Measurements from ENCODE around the gene FFAR2. TPM values are rescaled to one million over a fixed set of nuclear protein-coding genes. Genes with fewer than 3 reads are reported as not detected.
"Not testable (repeated sequence)": the region's sequence is repeated elsewhere in the genome, so short reads cannot be mapped to it uniquely, and the experiment has no call there.

The FFAR2 gene
- polyA plus RNA-seq (ENCODE audit: insufficient read length): 0.65 TPM

DNA sequence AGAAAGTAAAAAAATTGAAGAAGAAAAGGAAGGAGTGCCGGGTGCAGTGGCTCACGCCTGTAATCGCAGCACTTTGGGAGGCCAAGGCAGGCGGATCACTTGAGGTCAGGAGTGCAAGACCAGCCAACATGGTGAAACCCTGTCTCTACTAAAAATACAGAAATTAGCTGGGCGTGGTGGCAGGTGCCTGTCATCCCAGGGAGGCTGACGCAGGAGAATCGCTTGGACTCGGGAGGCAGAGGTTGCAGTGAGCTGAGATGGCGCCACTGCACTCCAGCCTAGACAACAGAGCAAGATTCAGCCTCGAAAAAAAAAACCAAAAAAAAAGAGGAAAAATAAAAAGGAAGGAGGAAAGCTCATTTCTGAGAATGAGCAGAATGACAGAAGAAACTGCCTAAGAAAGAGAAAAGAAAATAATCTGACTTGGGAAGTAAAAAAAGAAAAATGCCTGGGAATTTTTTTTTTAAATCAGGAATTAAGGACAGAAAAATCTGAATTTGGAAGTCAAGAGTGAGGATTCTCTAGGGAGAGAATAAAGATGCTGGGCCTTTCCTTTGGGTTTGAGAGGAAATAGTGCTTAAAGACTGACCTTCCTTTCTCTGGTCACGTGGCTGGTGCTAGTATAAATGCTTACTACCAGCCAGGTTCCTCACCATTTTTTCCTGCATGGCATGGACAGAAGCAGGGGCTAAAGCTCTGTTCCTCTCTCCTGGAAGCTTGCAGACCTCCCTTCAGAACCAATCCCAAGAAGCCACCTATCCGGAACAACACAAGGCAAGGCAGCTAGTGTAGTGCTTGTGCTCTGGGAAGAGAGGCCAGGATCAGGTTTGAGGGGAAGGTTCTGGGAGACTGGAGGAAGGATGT, at the start of gene FFAR2:
Gene FFAR2, plus strand, starts transcription at position 652 of the 864 bp plus-strand sequence. CDS start 1,458 bp downstream, outside the sequence.
- DNase-seq: no peak

DNA sequence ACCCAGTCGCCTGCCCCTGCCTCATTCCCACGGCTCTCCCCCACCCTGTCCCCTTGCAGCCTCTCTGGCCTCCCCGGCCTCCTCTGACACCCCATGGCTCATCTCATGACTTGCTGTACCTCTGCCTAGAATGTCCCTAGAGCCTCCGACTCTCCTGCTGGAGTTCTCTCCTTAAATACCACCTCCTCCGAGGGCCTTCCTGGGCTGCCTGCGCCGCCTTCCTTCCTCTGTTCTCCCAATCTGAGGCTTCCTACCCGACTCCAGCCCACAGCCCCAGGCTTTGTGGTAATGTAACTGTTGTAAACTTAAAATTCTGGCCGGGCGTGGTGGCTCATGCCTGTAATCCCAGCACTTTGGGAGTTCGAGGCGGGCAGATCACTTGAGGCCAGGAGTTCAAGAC, 49.5 kb upstream of the FFAR2 start:
- DNase-seq: no peak

DNA sequence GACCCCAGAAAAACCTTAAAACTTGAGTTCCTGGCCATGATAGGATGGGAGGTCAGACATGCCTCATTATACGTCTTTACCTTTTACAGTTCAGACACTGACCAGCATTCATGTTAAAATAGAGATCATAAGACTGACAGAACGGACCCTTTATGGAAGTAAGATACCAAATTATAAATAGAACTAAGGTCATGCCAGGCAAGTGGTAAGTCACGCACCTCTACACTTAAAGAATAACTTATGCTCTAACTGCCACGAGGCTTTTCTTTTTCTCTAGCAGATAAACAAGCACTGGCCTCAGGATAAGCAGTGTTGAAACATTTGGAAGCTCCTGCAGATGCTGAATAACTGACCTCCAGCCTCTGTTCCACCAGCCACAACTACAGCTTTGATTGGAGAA, 48.8 kb upstream of the FFAR2 start:
- DNase-seq: no peak

DNA sequence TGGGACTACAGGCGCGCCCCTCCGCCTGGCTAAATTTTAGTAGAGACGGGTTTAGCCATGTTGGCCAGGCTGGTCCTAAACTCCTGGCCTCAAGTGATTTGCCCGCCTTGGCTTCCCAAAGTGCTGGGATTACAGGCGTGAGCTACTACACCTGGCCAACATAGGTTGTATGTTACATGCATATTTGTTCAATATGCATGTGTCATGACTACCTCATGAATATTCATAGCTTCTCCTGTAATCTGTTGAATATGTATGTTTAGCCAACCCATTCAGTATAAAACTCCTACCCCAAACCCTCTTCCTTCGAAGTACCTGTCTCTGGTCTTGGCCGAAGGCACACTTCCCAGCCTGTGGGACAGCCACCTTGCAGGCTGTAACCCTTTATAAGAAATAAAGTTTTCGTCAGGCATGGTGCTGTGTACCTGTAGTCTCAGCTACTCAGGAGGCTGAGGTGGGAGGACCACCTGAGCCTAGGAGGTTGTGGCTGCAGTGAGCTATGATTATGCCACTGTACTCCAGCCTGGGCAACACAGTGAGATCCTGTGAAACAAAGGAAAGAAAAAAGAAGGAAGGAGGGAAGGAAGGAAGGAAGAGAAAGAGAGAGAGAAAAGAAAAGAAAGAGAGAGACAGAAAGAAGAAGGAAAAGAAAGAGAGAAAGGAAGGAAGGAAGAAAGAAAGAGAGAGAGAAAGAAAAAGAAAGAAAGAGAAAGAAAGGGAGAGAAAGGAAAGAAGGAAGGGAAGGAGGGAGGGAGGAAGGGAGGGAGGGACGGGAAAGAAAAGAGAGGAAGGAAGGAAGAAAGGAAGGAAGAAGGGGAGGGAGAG, 47.9 kb upstream of the FFAR2 start:
- no peak for DNase-seq

DNA sequence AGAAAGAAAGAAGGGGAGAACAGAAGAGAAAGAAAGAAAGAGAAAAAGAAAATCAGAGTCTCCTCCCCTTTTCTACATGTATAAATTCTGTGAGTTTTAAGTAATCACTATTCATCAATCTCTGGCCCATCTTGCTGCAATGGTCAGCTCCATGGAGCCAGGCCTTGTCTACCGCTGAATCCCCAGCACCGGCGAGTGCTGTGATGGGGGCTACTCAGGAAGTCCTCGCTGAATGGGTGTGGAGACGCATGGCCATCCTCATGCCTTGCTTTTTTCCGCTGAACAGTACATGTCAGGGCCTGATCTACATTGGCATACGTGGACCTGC, 47.3 kb upstream of the FFAR2 start:
- DNase-seq: no peak

DNA sequence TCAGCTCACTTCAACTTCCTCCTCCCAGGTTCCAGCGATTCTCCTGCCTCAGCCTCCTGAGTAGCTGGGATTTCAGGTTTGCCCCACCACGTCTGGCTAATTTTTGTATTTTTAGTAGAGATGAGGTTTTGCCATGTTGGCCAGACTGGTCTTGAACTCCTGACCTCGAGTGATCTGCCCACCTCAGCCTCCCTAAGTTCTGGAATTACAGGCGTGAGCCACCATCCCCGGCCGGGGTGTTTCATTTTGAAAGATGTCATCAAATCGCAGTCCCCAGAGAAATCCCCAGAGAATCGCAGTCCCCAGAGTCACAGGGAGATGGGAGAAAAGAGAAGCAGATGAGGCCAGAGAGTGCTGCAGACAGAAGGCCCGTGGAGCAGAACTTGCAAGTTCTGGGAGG, 46.6 kb upstream of the FFAR2 start:
- not testable (repeated sequence) for DNase-seq

DNA sequence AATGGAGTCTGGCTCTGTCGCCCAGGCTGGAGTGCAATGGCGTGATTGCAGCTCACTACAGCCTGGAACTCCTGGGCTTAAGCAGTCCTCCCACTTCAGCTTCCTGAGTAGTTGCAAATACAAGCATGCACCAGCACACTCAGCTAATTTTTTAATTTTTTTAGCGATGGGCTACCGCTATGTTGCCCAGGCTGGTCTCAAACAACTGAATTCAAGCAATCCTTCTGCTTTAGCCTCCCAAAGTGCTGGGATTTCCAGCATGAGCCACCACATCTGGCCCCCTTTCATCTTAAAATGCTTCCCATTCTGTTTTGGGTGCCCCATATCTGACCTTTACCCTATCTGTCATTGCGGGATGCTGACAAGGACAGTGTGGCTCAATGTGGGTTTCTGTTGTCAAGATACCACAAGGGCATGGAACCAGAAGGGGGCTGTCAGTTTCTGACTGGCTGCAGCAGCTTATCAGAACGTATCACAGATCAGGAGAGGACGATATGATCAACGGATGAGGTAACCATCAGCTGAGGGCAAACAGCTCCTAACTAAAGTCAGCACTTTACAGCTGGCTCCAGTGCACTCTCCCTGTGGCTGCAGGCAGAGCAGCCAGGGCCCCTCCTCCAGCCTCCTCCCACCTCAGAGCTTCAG, 44.8 kb upstream of the FFAR2 start:
- no peak for DNase-seq

DNA sequence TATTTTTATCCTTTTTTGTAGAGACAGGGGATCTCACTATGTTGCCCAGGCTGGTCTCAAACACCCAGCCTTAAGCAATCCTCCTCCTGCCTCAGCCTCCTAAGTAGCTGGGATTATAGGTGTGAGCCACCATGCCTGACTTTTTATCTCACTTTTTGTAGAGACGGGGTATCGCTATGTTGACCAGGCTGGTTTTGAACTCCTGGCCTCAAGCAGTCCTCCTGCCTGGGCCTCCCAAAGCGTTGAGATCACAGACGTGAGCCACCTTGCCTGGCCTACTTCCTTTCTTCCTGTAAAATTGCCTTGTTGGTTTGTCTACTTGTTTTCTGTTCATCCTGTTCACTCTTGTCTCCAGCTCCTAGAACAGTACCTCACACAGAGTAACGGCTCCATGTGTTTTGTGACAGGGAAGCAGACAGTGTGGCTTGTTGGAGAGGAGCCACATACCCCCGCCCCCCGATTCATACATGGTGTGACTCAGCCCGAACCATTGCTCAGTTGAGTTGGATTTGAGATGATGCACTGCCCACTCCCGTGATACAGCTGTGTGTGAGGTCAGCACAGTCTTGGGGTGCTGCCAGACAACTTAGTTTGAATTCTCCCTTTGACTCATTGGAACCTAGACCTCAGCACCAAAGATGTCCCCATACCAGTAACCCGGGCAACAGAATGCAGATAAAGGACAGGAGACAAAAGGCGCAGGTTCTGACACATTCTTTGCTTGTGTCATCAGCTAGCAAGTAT, 43.0 kb upstream of the FFAR2 start:
- DNase-seq: peak; percentile 23

DNA sequence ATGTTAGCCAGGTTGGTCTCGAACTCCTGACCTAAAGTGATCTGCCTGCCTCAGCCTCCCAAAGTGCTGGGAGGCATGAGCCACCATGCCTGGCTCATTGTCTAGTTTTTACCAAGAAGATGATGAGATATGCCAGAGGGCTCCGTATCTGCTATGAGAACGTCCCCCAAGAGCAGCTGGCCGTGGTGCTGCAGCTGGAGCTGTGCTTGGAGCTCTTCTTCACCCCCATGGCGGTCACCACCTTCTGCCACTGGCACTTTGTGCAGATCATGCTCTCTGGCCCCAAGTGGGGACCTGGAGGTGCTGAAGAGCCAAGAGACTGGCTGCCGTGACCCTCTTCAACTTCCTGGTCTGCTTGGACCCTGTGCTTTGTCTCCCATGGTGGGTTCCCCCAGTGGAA, 40.4 kb upstream of the FFAR2 start:
- no peak for DNase-seq

DNA sequence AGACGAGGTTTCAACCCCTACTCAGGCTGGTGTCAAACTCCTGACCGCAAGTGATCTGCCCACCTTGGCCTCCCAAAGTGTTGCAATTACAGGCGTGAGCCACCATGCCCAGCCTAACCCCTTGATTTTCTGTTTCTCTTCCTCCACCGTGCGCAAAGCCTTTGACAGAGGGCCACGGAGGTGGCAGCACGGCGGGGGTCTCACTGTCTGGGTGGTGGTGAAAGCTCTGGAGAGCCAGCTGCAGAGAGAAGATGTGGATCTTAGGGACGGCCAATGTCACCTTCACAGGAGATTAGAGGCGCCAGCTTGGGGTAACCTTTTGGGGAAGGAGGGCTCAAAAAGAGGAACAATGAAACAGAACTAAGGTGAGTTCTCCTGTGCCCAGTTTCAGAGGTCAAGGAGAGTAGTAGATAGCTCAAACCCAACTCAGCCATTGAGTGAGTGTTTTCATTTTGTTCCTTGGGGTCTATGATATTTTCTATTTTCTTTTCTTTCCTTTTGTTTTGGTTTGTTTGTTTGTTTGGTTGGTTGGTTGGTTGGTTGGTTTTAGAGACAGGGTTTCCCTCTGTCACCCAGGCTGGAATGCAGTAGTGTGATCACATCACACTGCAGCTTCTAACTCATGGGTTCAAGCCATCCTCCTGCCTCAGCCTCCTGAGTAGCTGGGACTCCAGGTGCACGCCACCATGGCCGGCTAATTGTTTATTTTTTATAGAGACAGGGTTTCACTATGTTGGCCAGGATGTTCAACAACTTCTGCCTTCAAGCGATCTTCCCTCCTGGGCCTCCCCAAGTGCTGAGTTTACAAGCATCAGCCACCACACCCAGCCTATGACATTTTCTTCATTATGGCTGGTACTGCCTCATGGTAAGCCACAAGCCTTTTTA, 39.5 kb upstream of the FFAR2 start:
- no peak for DNase-seq

DNA sequence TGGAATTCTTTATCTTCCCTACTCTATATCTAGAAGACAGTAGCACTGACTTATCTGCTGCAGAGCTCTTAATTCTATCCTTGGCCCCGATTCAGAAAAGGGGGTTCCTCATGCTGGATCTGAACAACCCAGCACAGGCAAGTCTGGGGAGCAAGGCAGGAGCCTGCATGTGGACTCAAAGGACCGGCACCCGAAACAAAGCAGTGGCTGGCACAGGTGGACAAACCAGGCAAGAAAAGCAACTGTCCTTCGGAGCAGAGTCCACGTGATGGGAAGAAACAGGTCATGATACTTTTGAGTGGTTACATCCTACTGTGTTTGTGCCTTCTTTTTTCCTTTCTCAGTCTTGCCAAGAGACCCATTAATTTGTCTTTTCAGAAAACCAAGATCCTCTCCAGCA, 38.9 kb upstream of the FFAR2 start:
- no peak for DNase-seq

DNA sequence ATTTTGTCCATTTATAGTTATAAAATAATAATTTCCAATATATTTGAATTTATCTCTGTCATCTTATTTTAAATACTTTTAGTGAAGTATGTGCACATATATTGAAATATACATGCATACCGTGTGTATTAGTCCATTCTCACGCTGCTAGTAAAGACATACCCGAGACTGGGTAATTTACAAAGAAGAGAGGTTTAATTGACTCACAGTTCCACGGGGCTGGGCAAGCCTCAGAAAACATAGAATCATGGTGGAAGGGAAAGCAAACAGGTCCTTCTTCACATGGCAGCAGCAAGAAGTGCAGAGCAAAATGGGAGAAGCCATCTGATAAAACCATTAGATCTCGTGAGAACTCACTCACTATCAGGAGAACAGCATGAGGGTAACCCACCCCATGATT, 37.6 kb upstream of the FFAR2 start:
- DNase-seq: no peak

DNA sequence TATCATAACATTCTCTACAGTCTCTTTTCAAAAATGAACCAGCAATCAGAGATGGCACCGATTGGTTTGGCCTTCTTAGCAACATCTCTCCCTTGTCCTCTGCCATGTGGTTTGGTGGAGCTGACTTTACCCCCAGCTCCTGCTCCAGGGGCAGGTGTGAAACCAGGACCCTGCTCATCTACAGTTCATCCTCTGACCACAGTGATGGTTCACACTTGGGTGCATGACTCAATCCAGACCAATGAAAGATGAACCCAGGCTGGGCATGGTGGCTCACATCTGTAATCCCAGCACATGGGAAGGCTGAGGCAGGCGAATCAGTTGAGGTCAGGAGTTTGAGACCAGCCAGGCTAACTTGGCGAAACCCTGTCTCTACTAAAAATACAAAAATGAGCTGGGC, 33.6 kb upstream of the FFAR2 start:
- no peak for DNase-seq

DNA sequence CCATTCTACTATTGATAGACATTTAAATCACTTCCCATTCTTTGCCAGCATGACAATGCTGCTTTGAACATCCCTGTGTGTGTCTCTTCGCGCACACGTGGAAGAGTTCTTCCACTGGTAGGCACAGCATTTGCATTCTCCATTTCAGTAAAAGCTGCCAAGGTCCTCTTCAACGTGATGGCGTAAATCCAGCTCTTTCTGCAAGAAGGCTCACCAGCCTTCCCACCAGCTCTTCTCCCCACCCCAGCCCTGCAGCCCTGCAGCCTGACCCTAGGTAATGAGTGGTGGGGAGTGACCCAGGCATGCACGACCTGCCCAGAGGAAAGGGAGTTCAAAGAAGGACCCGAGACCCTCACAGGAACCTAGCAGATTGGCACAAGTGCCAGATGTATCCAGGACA, 31.7 kb upstream of the FFAR2 start:
- DNase-seq: no peak

DNA sequence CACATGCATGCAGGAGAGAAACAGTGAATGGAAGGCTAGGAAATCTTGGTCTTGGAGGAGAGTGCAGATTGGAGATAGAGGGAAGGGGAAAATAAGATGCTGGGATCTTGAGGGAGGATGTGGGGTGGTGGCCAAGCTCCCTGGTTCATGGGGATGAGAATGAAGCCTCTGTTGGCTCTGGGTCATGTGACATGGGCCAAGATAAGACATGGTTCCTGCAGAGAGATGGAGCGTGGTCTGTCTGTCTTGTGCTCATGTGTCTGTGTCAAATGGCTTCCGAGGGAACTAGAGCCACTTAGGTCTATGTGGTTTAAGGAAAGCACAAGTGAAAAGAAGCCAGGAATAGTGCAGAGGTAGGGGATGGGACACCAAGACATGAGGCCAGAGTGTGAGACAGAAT, 30.8 kb upstream of the FFAR2 start:
- no peak for DNase-seq

DNA sequence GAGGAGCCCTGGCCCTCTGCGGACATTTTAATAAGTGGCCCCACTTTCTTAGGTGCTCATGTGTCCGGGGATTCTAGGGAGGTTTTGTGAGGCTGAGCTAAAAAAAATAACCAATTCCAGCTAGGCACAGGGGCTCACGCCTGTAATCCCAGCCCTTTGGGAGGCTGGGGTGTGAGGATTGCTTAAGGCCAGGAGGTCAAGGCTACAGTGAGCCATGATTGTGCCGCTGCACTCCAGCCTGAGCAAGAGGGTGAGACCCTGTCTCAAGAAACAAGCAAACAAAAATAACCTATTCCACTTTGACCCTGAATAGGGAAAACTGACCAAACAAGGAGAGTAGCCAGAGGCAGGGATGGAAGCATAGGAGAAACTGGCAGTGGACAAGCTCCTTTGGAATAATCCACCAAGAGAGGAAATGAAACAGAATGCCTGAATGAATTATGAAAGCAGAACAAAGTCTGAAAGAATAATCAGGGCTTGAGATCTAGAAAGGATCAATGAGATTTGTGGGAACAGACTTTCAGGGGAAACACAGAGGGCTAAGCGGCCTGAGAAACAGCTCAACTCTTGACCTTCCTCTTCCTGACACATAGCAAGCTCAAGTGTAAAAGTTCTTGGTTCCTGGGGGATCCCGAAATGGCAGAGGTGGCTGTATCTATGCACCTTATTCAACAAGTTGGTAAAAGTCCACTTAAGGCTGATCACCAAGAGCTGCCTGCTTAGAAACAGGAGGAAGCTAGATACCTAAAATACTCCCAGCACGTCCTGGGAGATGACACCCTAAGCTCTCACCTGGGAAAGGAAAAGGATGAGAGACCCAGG, 30.1 kb upstream of the FFAR2 start:
- DNase-seq: no peak

DNA sequence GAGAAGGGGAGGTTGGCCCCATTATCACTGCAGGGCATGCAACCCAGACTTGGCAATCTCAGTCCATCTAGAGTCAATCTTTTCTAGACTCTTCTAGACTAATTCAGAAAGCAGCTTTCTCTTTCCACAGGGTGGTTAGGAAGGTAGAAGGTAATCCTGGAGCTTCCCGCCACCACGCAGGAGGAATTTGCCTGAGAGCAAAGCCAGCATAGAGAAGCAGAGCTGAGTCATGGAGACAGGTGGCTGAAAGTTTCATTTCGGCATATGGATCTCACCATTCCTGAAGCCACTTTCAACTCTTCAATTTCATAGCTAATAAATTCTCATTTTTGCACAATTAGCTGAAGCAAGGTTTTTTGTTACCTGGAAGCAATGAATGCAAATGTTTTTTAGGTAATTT, 29.0 kb upstream of the FFAR2 start:
- DNase-seq: no peak

DNA sequence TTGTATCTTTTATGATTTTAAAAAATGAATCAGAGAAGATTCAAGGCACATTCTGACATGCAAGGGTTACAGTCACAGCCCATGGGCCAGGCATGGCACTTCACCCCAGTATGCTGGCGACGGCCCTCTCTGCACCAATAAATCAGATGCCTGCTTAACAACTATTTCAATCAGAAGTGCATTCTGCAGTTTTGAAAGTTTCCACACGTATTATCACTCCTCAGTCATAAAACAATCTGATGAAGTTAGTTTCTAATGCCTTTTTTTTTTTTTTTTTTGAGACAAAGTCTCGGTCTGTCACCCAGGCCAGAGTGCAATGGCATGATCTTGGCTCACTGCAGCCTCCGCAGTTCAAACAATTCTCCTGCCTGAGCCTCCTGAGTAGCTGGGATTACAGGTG, 28.3 kb upstream of the FFAR2 start:
- no peak for DNase-seq

DNA sequence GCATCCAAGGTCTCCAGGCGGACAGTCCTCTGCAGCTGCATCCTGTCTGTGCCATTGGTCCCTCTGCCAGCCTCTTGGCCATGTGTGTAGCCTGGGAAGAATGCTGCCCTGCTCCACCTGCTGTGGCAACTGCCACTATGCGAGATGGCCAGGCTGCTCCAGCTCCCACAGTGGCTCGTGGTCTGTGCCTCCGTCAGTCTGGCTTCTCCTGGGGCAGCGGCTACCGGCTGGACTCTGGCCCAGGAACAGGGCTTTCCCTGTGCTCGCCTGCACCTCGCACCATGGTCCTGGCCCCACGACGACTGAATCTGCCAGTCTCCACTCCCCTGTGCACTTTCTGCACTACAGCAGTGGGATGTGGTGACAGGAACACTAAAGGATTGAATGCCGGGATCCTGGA, 26.7 kb upstream of the FFAR2 start:
- DNase-seq: no peak

DNA sequence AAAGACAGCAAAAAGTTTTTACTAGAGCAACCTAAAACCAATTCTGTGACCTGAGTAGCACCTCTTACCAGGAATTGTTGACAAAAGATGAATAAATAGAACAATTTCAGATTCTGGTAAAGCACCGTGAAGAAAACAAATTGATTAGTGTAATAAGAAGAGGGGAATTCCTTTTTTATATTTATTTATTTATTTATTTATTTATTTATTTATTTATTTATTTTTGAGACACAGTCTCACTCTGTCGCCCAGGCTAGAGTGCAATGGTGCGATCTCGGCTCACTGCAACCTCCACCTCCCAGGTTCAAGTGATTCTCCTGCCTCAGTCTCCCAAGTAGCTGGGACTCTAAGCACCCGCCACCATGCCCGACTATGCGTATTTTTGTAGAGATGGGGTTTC, 24.7 kb upstream of the FFAR2 start:
- not testable (repeated sequence) for DNase-seq

DNA sequence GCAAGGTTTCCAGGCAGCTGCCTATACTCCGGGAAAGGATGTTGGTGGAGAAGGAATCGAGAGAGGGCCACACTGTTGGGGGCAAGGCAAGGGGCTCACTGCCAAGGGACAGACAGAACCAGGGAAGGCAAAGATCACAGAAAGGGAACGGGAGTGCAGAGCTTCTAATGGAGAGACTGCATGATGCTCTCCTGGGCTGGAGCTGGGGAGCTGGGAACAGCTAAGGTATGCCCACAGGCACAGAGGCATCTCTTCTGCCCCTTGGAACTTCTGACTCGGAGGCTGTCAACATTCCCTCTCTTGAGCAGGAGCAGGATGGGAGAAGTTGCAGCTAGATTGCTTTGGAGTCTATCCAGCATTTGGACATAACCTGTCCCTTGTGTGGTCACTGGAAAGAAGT, 22.4 kb upstream of the FFAR2 start:
- no peak for DNase-seq

Data from hindlimb muscle (tissue), 1 donor.